22Rv1 (cell line): ENCODE data around the gene H2AZ2.

ENCODE experiments used
- ZFX ChIP-seq: fragments of 450-650 bp; IDR thresholded peaks from 2 replicates; pipeline ENCODE4 v1.6.1; 2017; ENCODE audit warnings: antibody characterized with exemption, borderline replicate concordance
- TF ChIP-seq, protein P1 (sequence below): fragments of 450-650 bp; IDR thresholded peaks from 2 replicates; pipeline ENCODE4 v1.5.1; 2017; ENCODE audit warnings: mild to moderate bottlenecking

DNA sequence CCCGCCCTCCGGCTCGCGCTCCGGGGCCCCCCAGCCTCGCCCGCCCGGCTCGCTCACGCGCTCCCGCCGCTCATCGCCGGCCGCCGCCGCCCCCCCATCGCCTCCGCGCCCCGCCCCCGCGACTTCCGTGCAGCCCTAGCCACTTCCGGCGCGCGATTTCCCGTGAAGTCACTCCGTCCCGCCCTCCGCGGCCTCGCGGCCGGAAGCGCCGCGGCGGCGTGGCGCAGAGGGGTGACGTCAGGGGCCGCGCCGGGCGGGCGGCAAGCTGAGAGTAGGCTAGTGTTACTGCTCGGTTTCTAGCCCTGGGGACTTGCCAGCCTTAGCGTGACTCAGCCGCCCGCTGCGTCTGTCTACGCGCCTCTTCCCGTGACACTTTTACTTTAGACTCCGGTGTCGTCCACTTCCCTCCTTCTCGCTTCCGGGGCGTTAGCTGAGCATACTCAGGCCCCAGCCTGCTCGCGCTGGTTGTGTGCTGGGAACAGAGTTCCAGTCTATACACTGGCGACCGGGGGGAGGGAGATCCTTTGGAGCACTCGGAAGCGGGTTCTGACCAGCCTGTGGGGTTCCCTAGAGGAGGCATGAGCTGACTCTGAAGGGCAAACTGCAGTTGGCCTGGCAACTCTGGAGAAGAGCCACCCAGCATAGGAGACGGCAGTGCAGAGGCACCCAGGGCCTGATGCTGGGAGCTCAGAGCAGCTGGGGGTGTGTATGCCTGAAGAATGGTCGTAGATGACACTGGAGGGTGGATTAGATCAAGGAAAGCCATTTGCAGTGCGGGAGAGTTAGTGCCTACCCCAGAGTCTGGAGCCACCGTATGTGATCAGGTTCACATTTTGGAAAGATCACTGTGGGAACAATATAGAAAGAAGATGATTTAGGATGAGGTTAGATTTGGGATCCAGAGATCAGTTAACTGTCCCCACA is 37.8 kb upstream of the H2AZ2 start, which contains the start of gene PURB:
- TF ChIP-seq, protein P1, sequence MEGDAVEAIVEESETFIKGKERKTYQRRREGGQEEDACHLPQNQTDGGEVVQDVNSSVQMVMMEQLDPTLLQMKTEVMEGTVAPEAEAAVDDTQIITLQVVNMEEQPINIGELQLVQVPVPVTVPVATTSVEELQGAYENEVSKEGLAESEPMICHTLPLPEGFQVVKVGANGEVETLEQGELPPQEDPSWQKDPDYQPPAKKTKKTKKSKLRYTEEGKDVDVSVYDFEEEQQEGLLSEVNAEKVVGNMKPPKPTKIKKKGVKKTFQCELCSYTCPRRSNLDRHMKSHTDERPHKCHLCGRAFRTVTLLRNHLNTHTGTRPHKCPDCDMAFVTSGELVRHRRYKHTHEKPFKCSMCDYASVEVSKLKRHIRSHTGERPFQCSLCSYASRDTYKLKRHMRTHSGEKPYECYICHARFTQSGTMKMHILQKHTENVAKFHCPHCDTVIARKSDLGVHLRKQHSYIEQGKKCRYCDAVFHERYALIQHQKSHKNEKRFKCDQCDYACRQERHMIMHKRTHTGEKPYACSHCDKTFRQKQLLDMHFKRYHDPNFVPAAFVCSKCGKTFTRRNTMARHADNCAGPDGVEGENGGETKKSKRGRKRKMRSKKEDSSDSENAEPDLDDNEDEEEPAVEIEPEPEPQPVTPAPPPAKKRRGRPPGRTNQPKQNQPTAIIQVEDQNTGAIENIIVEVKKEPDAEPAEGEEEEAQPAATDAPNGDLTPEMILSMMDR: no peak
- TF ChIP-seq ZFX: no peak
